GM21723 (cell line): ENCODE results near the gene IDH2.
"Not testable (repeated sequence)": the region's sequence is repeated elsewhere in the genome, so short reads cannot be mapped to it uniquely, and the experiment has no call there.

ENCODE experiments used
- ATAC-seq: cut with Tn5 transposase; IDR thresholded peaks from one replicate; pipeline ENCODE4 v1.9.1; 2021; ENCODE audit warnings: mild to moderate bottlenecking, moderate library complexity; ENCODE audit not compliant: unreplicated experiment

Gene IDH2

DNA sequence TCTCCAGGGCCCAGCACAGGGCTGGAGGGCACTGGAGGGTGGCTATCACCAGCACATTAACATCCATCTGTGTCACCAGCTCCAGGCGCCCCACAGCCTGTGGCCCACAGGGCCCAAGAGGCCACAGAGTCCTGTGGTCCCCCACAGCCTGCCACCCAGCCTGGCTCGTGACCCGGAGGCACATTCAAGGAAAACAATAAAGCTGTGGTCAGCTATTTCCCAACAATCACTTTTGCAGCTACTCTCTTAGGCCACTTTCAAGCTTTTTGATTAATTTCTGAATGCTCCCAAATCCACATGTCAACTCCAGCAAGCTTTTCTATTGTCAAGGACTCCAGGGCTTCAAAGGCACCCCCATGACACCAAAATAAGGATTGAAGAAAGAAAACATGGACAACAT lies 16.7 kb downstream of the IDH2 start:
- no peak for ATAC-seq

DNA sequence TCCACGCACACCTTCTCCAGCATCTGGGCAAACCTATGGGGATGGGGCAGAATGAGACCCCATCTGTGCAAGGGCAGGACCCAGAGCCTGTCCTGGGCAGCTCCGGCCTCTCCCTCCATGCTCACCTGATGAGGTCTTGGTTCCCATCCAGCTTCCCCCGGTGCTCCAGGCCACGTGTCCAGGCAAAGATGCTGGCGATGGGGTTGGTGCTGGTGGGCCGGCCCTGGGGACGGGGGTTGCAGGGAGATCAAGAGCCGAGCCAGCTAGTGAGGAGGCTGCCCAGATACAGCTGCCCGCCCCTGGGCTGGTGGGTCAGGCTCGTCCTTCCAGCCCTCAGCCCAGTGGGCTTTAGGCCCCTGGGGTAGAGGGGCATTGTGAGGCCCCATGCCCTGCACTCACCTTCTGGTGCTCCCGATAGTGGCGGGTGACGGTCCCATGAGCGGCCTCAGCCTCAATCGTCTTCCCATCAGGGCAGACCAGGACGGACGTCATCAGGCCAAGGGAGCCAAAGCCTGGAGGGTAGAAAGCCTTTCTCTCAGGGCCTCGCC lies 17.3 kb downstream of the IDH2 start:
- ATAC-seq: no peak

DNA sequence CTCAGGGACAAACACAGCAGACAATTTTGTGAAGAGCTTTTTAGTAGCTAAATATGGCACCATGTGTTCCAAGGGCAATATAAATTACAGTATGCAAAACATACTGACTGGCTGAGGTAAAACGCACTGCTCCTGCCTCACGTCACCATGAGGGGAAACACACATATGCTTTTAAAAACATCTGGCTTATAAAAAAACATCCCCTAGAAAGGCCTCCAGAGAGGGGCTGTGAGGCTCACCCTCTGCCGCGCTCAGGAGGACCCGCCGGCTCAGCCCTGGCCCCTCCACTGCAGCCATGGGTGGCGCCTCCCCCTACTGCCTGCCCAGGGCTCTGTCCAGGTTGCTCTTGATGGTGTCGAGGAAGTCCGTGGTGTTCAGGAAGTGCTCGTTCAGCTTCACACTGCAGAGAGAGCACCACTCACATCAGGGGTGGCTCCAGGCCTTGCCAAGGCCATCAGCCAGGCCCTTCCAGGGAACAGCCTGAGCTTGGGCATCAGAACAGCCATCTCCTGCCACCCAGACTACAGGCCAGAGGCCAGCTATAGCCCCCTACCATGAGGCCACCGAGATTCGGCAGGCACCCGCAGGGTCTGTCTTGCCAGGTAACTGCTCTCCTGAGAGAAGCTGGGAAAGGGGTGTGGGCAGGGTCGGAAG lies 18.2 kb downstream of the IDH2 start:
- no peak for ATAC-seq

DNA sequence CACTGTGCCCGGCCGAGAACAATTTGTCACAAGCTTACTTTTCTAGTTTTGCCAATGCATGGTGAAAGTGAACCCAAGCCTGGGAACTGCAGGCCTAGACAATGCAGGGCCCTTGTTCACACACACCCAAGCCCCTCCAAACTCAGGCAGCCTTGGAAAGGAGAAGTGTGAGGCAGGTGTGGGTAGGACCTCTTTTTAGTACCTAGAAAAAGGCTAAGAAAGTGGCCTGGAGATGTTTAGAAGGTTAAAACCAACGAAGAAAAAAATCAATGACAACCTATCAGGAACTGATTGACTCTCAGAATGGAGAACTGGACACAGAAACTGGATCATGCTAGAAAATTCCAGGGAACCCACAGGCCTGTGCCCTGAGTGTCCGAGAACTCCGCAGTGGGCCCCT lies 18.8 kb downstream of the IDH2 start:
- no peak for ATAC-seq

DNA sequence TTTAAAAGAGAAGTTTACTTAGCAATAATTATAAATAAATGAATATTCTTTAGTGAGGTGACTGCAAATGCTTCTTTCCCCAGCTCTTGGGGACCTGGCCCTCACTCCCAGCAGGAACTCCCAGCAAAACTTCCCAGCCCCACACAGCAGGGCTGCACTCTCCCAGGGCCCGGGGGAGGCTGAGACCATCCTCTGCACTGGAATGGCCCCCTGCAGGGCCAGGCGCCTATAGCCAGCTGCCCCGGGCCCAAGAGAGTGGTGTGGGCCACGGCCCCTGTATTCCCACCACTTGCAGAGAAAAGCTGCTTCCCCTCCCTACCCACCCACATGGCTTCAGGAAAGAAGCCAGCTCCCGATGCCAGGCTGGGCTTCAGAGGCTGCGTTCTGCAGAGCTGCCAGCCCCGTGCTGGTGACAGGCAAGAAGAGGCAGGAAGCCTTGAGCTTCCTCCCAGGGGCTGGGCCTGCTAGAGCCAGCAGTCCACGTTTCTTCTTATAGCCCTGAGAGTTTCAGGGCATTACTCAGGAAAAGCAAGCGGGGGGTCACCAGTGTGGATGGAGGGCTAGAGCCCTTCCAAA lies 20.0 kb downstream of the IDH2 start:
- no peak for ATAC-seq

DNA sequence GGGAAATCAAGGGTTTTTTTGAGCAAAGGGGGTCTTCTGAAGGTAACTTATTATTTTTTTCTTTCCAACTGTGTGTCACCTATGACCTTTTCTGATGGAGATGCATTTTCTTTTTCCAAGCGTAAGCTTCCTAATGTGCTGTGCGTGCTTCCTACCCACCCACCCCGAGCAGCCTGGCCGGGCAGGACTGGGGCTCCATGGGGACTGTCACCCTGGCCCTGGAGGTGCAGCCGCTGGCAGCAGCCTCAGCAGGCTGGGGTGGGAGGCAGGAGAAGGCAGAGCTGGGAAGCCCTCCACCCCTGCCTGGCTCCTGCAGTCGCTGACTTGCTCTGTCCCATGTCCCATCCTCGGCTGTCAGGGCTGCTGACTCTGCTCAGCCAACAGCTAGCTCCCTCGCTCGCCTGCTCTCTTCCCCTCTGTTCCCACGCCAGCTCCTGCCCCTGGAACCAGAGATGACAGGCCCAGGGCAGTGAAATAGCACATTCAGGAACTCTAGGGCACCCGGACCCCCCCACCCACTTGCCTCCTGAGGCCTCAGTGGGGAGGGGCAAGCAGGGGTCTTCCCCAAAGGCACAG lies 21.4 kb downstream of the IDH2 start:
- no peak for ATAC-seq

DNA sequence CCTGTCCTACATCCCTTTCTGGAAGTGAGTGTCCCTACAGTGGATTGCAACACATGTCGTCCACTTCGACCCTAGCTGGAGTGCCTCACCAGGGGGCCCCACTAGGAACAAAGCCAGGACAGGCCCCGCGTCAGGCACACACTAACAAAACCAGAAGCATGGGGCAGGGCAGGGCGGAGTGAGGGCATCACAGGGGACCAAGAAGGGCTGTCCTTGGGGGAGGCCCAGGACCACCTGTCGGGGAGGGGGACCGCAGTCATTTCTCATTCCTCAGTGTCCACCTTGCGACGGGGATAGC lies 21.9 kb downstream of the IDH2 start:
- ATAC-seq: no peak

DNA sequence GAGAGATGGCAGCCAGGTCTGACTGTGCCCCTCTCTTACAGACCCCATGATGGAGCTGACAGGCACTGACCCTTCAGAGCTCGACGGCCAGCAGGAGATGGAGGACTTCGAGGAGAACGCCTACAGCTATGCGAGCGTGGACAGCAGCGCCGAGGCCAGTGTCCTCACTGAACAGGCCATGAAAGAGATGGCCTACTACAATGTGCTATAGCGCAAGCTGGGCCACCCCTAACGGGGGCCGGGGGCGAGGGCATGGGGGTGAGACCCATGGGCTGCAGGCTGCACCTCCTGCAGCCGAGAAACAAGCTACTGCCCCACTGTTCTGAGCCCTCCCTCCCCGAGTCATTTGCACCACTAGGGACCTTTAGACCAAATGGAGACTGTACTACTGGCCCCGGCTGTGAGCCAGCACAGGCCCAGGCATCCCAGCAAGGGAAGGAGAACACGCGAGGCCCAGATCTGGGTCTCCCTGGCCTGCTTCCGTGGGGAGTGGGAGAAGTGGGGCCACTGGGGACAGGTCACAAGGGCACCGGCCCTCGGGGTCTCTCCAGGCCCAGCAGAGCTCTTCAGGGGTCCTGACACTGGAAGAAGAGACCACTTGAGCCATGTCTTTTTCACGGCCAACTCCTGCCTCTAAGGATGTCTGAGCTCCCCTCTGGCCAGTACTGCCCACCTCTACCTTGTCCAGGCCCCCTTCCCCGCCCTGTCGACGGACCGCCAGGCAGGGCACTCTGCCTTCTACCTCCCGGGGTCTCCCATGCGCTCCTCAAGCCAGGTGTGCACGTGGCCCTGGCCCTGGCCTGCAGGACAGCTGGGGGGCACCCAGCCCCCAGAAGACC lies 22.4 kb downstream of the IDH2 start:
- no peak for ATAC-seq

DNA sequence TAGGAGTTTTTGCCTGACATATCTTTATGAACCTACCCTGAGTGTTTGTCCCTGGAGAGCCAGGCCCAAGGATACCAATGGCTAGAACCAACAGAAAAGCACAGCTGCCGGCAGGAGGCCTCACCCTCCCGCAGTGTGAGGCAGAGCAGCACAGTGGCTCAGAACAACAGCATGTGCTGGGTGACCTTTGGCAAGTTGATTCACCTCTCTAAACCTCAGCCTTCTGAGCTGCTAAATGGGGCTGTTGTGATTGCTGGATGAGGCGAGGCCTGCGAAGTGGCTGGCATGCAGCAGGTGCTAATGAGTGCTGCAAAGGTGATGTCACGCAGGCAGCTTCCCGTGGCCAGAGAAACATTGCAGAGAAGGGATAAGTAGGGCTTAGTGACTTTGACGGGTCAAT lies 23.3 kb downstream of the IDH2 start:
- no peak for ATAC-seq

DNA sequence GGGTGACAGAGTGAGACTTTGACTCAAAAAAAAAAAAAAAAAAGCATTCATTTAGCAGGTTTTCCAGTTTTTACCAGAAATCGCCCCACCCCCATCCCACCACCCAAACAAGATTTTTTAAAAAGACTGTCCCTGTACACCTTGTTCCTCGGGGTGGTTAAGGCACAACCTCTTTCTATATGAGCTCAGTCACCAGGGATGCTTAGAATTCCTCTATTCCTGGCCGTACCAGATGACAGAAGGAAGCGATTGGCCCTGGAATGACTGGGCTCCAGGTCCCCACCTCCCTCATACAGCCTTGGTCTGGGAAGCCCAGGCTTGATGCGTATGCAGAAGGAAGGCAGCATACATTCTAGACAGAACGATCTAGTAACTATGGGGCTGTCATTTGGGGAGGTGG lies 25.6 kb downstream of the IDH2 start:
- ATAC-seq: no peak

DNA sequence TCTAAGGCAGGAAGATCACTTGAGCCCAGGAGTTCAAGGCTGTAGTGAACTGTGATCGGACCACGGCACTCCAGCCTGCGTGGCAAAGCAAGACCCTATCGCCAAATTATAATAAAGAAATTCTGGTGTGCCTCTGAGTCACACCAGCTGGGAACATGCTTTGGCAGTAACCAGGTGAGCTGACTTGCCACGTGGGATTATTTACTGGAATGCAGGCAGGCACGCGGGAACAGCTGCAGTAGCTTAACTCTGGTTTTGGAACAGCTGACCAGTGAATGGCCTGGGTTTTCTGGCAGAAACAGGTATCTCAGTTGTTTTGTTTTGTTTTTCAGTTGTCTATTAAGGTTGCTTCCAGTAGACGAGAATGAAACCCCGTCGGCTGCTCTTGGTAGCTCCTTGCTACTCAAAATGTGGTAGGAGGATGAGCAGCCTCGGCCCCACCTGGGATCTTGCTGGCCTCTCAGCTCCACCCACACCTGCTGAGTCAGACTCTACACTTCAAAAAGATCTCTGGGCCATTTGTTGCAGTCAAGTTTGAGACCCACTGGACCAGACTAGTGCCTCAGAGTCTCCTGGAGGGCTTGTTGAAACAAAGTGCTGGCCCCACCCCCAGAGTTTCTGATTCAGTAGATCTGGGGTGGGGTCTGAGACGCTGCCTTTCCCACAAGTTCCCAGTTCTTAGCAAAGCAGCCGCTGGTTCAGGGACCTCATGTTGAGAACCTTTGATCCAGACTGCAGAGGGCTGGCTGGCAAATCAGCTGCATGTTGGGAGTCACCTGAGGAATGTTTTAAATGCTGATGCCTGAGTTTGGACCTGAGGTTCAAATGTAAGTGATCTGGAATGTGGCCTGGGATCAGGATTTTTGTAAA lies 26.6 kb downstream of the IDH2 start:
- no peak for ATAC-seq

DNA sequence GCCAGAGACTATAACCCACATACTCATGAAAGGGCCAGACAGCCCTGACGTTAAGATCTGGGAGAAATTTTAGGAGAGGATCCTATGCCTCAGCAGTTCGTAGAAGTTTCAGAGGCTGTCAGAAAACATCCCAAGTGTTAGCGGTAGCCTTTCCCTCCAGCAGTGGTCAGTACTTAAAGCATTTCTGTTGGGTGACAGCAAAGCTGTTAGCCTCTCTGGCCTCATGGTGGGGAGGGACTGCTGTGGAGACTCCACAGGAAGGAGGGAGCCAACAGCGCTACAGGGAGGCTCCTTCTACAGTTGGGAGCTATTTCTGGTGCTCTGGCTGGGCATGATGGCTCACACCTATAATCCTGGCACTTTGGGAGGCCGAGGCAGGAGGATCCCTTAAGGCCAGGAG lies 27.4 kb downstream of the IDH2 start:
- ATAC-seq: no peak

DNA sequence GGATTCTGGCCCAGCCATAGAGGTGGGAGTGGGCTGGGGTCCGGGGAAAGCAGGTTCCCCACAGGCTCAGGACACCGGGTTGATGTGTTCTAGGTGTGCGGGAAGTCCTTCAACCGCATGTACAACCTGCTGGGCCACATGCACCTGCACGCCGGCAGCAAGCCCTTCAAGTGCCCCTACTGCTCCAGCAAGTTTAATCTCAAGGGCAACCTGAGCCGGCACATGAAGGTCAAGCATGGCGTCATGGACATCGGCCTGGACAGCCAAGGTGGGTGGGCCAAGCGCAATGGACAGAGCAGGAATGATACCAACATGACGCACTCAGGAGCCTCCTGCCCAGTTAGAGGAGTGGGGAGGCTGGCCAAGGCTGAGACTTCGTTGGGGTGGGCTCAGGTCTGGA lies 28.2 kb downstream of the IDH2 start:
- no peak for ATAC-seq

DNA sequence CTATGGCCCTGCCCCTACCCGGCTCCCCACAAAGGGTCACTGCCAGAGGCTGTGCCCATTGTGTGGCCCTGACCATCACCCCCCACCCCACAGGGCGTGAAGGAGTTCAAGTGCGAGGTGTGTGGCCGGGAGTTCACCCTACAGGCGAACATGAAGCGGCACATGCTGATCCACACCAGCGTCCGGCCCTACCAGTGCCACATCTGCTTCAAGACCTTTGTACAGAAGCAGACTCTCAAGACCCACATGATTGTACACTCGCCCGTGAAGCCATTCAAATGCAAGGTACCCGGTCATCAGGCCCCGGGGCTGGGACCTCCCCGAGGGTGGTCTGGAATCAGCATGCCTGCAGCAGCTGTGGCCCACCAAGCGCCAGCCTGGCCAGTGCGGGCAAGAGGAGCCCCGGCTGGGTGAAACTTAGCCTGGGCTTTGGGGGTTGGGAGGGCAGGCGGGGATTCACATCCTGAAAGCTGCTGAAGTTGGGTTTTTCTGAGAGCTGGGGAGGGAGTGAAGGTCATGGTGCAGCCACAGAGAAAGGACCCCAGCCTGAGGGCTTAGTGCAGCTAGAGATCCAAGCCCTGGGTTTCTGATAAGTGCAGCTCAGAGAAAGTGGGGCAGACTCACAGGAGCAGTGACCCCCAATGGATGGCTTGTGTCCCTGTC lies 29.2 kb downstream of the IDH2 start:
- no peak for ATAC-seq

DNA sequence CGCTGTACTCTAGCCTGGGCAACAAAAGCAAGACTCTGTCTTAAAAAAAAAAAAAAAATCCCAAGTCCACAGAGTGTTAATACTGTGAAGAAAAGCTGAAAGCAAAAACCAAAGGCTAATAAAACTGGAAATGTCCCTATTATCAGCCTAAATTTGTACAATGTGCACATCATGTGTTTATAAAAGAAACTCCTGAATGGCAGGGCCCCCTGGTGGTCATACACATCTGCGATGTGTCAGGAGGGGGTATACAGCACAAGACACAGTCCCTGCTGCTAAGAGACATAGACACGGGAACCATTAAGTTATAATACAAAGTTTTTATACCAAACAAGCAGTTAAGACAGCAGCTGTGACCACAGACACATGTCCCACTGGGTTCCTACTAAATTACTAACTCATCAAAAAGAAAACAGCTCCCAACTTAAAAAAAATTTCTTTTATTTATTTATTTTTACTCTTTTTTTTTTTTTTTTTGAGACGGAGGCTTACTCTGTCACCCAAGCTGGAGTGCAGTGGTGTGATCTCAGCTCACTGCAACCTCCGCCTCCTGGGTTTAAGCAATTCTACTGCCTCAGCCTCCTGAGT lies 31.0 kb downstream of the IDH2 start:
- peak; percentile 63 for ATAC-seq

DNA sequence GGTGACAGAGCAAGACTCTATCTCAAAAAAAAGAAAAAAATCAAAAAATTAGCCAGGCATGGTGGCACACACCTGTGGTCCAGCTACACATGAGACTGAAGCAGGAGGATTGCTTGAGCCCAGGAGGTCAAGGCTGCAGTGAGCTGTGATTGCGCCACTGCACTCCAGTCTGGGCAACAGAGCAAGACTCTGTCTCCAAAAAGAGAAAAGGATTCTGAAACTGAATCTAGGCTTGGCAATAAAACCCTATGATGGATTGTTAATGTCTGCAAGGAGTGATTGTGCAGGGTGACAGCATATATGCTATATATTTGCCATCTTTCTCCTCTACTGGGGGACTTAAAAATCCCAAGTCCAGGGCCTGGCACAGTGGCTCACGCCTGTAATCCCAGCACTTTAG lies 31.6 kb downstream of the IDH2 start:
- ATAC-seq: not testable (repeated sequence)

DNA sequence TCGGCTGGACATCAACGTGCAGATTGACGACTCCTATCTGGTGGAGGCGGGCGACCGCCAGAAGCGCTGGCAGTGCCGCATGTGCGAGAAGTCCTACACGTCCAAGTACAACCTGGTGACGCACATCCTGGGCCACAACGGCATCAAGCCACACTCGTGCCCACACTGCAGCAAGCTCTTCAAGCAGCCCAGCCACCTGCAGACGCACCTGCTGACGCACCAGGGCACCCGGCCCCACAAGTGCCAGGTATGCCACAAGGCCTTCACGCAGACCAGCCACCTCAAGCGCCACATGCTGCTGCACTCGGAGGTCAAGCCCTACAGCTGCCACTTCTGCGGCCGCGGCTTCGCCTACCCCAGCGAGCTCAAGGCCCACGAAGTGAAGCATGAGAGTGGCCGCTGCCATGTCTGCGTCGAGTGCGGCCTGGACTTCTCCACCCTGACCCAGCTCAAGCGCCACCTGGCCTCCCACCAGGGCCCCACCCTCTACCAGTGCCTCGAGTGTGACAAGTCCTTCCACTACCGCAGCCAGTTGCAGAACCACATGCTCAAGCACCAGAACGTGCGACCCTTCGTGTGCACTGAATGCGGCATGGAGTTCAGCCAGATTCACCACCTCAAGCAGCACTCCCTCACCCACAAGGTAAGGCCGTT lies 34.2 kb downstream of the IDH2 start:
- no peak for ATAC-seq

DNA sequence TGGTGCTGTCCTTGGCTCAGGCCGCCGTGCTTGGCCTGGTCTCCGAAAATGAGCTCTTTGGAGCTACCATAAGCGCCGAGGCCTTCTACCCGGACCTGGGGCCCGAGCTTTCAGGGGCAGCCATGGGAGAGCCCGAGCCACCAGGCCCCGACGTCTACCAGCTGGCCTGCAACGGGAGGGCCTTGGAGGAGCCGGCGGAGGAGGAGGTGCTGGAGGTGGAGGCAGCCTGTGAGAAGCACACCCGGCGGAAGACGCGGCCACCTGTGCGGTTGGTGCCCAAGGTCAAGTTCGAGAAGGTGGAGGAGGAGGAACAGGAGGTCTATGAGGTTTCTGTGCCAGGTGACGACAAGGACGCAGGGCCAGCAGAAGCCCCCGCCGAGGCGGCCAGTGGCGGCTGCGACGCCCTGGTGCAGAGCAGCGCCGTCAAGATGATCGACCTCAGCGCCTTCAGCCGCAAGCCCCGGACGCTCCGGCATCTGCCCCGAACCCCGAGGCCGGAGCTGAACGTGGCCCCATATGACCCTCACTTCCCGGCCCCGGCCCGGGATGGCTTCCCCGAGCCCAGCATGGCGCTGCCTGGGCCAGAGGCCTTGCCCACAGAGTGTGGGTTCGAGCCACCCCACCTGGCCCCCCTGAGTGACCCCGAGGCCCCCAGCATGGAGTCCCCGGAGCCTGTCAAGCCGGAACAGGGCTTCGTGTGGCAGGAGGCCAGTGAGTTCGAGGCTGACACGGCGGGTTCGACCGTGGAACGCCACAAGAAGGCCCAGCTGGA lies 34.9 kb downstream of the IDH2 start:
- ATAC-seq: no peak

DNA sequence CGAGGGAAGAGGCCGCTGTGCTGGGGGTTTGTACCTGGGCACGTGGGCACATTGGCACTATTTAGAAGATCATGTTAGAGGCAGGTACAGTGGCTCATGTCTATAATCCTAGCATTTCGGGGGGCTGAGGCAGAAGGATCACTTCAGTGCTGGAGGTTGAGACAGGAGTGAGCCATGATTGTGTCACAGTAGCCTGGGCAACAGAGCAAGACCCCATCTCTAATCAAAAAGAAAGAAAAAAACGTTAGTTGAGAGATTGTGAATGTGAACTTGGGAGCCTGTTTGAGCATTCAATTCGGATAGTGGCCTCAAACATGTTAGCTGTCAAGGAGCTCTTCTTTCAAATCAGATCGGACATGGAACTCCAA lies 36.6 kb downstream of the IDH2 start:
- ATAC-seq: no peak
